ENCODE results near the gene CRACR2A. TPM values are rescaled to one million over a fixed set of nuclear protein-coding genes. Genes with fewer than 3 reads are reported as not detected.

Gene CRACR2A
- total RNA-seq, 4 donors from 2014 or later: 1.2 to 7.9 (median 2.2) TPM

GRCh38 chr12:3572560-3572959, 180.3 kb downstream of the CRACR2A start:
- TF ChIP-seq POLR2A (IDR thresholded peaks at IDR 0.05) (no peak), CTCF (IDR thresholded peaks at IDR 0.05) (no peak)
- no peak for DNase-seq
- Histone ChIP-seq H3K36me3 (no peaks in the 10 kb centered on the region), H3K9me3 (no peaks in the 10 kb centered on the region), H3K27ac (no peak overlapping the region), H3K27me3 (no peaks in the 10 kb centered on the region), H3K4me1 (peaks cover 7 to 31% of the 10 kb centered on the region in 2 donors), H3K4me3 (replicated peaks in 1 of 3) (no peak overlapping the region)
- intact Hi-C loops (cut with DNase I): no loop called here

GRCh38 chr12:3571724-3572123, 181.2 kb downstream of the CRACR2A start:
- Histone ChIP-seq H3K27me3 (no peaks in the 10 kb centered on the region), H3K4me3 (replicated peaks in 1 of 3) (no peak overlapping the region), H3K4me1 (peaks cover 7 to 31% of the 10 kb centered on the region in 2 donors), H3K36me3 (no peaks in the 10 kb centered on the region), H3K27ac (no peak overlapping the region), H3K9me3 (no peaks in the 10 kb centered on the region)
- DNase-seq: no peak
- intact Hi-C loops (cut with DNase I): no loop called here
- no peak for TF ChIP-seq CTCF (IDR thresholded peaks at IDR 0.05)
- no peak for TF ChIP-seq POLR2A (IDR thresholded peaks at IDR 0.05)

GRCh38 chr12:3571323-3571722, 181.6 kb downstream of the CRACR2A start:
- no peak for DNase-seq
- 27 to 36% methylated on average over 1 of the region's 1 CpG for WGBS, 2 donors
- Histone ChIP-seq H3K36me3 (no peaks in the 10 kb centered on the region), H3K27me3 (no peaks in the 10 kb centered on the region), H3K4me3 (replicated peaks in 1 of 3) (no peak overlapping the region), H3K27ac (no peak overlapping the region), H3K9me3 (no peaks in the 10 kb centered on the region), H3K4me1 (peaks cover 7 to 31% of the 10 kb centered on the region in 2 donors)
- intact Hi-C loops (cut with DNase I): no loop called here
- no peak for TF ChIP-seq CTCF (IDR thresholded peaks at IDR 0.05)
- TF ChIP-seq POLR2A (IDR thresholded peaks at IDR 0.05): no peak

GRCh38 chr12:3568695-3569094, 184.2 kb downstream of the CRACR2A start:
- no peak overlapping the region for H3K27ac ChIP-seq
- no peak for DNase-seq
- H3K4me1 ChIP-seq: peaks cover 7 to 31% of the 10 kb centered on the region in 2 donors
- H3K4me3 ChIP-seq (replicated peaks in 1 of 3): no peak overlapping the region
- intact Hi-C loops (cut with DNase I): no loop called here
- 83 to 88% methylated on average over 5 to 9 of the region's 9 CpGs for WGBS, 2 donors
- H3K36me3 ChIP-seq: no peaks in the 10 kb centered on the region
- no peaks in the 10 kb centered on the region for H3K9me3 ChIP-seq
- TF ChIP-seq CTCF (IDR thresholded peaks at IDR 0.05) (no peak), POLR2A (IDR thresholded peaks at IDR 0.05) (no peak)
- no peaks in the 10 kb centered on the region for H3K27me3 ChIP-seq

GRCh38 chr12:3565985-3566384, 186.9 kb downstream of the CRACR2A start:
- Histone ChIP-seq H3K36me3 (no peaks in the 10 kb centered on the region), H3K27me3 (no peaks in the 10 kb centered on the region), H3K9me3 (no peaks in the 10 kb centered on the region), H3K4me3 (replicated peaks in 1 of 3) (no peak overlapping the region), H3K27ac (no peak overlapping the region), H3K4me1 (peaks cover 7 to 18% of the 10 kb centered on the region in 2 donors)
- no peak for TF ChIP-seq CTCF (IDR thresholded peaks at IDR 0.05)
- TF ChIP-seq POLR2A (IDR thresholded peaks at IDR 0.05): no peak
- intact Hi-C loops (cut with DNase I): no loop called here
- DNase-seq: no peak
- 62 to 83% methylated on average over 1 of the region's 1 CpG for WGBS, 2 donors

Small RNA genes lying within 50 kb of the gene (small RNA-seq; reads per million reads assigned to genes)
- not detected for gene RNU6-174P

Other genes with a start within 250 kb of the CRACR2A start
- 10 to 100 TPM in 3 of 4 donors, 1 to 10 TPM in 1; 8.7 to 26.2 (median 15.4) TPM for gene PARP11, start 120.3 kb upstream of the CRACR2A start, total RNA-seq